GM19455 (cell line): Measurements from ENCODE around the gene GPR39.
"Not testable (repeated sequence)": the region's sequence is repeated elsewhere in the genome, so short reads cannot be mapped to it uniquely, and the experiment has no call there.

Experiments used
- ATAC-seq: cut with Tn5 transposase; IDR thresholded peaks from one replicate; pipeline ENCODE4 v1.9.1; 2021; ENCODE audit not compliant: unreplicated experiment

GPR39 gene

GRCh38 chr2:132416723-132417395 lies at the start of gene GPR39:
Gene GPR39 (plus strand): TSS chr2:132416805.
- ATAC-seq: no peak

- ATAC-seq: no peak
These were observed 48.4 kb upstream of the GPR39 start for GRCh38 chr2:132368191-132368590.

DNA sequence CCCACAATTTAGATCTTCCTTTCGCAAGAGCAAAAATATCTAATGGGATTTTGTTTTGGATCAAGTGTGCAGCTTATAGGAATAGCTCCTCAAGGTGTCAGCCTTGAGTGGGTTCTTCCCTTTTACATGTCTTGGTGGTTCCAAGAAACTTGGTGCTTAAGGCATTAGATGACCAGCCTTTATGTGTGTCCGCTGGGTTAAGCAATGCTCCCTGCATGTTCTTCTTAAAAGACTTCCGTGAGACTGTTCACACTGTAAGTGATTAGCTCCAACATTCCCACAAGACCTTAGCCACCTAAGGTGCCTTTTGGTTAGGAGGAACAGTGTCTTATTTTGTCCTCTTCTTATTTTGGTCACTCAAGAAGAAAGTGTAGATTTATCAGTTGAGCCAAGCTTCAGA lies 44.3 kb upstream of the GPR39 start:
- ATAC-seq: no peak

- ATAC-seq: no peak
These were observed 43.0 kb upstream of the GPR39 start for GRCh38 chr2:132373391-132374135.

DNA sequence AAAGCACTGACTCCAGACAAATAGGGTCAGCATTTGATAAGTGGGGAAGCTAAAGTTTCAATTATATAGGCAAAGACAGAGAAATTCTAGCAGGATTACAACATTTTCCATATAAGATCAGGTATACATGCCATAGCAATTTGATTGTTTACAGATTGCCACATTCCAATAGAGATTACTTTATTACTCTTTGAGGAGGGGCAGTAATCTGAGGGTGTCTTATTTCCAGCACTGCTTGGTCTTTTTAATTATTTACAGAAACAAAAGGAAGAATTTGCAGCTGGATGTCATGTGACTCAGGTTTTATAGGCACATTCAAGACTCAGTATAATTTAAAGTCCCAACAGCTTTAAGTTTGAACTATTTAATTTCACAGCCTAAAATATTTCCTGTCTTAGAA lies 42.5 kb upstream of the GPR39 start:
- no peak for ATAC-seq

GRCh38 chr2:132374551-132374950 lies 42.1 kb upstream of the GPR39 start:
- no peak for ATAC-seq

- ATAC-seq: no peak
These were observed 41.6 kb upstream of the GPR39 start for GRCh38 chr2:132374961-132375360.

- ATAC-seq: no peak
These were observed 35.2 kb upstream of the GPR39 start for GRCh38 chr2:132381376-132381775.

DNA sequence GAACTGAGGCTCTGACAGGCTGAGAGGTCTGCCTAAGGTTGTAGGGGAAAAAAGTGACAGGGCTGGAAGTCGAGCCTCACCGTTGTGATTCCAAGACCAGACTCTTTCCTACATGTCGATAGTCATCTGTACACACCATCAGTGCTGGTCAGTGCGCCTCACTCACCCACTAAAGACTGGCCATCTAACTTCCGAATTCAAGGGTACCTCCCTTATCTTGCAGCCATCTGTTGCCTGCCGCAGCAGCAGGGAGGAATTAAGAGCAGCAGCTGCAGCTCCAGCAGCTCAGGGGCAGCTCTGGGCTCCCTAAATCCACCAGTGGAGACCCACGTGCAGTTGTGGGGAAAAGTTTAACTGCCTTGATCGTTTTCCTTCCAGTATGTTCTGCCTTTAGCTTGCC lies 32.6 kb upstream of the GPR39 start:
- ATAC-seq: no peak

DNA sequence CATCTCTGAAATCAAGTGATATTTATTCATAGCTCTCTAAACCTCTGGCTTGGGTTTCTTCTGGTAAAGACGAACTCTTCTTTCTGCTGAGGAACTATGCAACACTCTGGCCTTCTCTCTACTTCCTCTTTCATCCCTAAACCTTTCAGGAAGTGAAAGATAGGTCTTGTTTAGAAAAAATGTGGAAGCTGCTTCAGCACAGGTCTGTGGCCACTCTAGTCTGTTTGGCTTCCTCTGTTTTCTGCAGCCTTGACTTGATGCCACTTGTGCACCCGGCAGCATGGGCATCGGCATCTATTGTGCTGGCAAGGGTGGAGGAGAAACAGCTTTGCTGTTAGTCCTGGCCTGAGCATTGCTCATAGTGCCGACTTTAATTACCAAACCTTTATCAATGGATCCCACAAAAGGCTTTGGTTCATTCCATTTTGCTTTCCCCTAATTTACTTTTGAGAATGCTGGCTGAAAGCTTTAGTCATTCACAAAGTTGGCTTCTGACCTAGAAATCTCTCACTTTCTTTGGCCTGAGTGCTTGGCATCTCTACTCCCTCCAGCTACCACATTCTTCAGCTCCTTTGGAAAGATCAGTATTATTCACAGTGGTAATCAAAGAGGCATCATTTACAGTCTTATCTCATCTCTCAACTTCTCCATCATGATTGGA lies 32.0 kb upstream of the GPR39 start:
- ATAC-seq: no peak

DNA sequence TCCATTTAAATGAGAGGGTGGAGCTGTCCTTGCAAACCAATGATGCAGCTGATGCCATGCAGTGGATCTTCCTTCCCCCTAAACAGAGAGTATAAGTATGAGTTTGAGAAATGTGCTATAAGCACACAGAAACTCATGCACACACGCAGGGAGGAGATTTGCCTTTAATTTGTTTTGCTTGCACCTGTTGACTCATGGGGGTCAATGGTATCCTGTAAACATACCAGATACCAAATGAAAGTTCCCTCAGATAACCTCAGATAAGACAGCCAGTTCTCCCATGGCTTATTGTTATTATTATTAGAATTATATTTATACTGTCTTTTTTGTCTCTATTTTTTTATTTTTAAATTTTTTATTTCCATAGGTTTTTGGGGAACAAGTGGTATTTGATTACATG lies 29.5 kb upstream of the GPR39 start:
- no peak for ATAC-seq

DNA sequence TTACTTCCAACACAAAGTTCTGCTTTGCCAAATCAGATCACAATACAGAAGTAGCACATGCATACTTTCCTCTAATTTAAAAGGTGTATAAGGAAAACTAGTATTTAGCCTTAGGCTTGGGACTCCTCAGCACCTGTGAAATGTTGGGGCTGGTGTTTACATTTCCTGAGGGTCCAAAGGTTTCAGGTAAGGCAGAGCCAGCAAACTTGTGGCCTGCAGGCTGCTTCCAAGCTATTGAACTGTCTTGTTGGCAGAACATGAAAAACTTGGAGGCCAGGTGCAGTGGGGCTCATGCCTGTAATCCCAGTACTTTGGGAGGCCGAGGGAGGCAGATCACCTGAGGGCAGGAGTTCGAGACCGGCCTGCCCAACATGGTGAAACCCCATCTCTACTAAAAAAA lies 26.5 kb upstream of the GPR39 start:
- no peak for ATAC-seq

- no peak for ATAC-seq
These were observed 25.2 kb upstream of the GPR39 start for GRCh38 chr2:132391378-132391777.

DNA sequence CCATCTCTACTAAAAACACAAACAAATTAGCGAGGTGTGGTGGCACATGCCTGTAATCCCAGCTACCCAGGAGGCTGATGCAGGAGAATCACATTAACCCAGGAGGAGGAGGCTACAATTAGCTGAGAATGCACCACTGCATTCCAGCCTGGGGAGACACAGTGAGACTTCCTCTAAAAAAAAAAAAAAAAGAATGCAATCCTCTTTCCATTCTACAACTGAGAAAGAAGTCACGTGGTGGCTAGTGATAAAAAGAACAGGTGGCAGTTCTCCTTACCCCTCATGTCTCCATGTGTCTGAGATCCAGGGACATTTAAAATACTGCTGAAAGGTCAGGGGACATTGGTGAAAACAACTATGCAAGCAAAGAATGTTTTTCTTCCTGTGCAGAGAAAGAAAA lies 24.4 kb upstream of the GPR39 start:
- ATAC-seq: no peak

GRCh38 chr2:132392879-132393278 lies 23.7 kb upstream of the GPR39 start:
- no peak for ATAC-seq

GRCh38 chr2:132397042-132397441 lies 19.6 kb upstream of the GPR39 start:
- not testable (repeated sequence) for ATAC-seq

GRCh38 chr2:132400169-132400900 lies 16.3 kb upstream of the GPR39 start:
- no peak for ATAC-seq

GRCh38 chr2:132400901-132401240 lies 15.7 kb upstream of the GPR39 start:
- ATAC-seq: no peak

DNA sequence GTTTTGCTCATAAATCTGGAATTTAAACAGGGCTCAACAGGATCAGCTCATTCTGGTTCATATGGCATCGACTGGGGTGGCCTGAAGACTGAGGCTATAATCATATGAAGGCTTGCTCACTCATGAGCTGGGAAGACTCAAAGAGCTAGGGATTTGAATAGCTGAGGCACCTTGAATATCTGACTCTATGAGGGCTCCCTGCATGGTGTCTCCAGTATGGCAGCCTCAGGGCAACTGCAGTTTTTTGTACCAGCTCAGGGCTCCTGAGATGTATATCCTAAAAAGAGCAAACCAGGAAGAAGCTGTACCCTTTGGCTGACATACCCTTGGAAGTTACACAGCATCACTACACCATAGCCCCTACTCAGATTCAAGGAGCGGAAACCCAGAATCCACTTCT lies 15.3 kb upstream of the GPR39 start:
- no peak for ATAC-seq

DNA sequence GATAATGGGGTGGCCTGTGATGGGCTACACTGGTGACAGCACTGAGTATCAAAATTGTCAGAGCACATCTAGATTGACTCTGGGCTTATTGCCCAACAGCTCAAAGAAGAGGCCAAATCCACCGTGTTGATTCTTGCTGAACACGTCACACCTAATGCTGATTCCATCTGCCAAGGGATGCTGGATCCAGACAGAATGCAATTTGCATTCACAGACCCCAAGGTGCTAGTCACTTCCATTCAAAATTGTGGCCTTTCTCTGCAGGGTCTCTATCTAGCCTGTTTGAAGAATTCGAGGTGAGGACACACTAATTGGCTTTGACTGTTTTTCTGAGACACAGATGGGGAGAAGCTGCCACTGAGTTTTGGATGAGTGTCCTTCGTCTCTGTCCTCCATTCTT lies 13.5 kb upstream of the GPR39 start:
- no peak for ATAC-seq

GRCh38 chr2:132404056-132404455 lies 12.5 kb upstream of the GPR39 start:
- ATAC-seq: no peak

- ATAC-seq: no peak
These were observed 8.8 kb upstream of the GPR39 start for GRCh38 chr2:132407784-132408183.
